ENCODE measurements around the gene RHOJ. TPM values are rescaled to one million over a fixed set of nuclear protein-coding genes. Genes with fewer than 3 reads are reported as not detected.
"Not testable (repeated sequence)": the region's sequence is repeated elsewhere in the genome, so short reads cannot be mapped to it uniquely, and the experiment has no call there.

The RHOJ gene
- total RNA-seq, 1 experiment from 2014 or later, result 30.2 TPM

DNA sequence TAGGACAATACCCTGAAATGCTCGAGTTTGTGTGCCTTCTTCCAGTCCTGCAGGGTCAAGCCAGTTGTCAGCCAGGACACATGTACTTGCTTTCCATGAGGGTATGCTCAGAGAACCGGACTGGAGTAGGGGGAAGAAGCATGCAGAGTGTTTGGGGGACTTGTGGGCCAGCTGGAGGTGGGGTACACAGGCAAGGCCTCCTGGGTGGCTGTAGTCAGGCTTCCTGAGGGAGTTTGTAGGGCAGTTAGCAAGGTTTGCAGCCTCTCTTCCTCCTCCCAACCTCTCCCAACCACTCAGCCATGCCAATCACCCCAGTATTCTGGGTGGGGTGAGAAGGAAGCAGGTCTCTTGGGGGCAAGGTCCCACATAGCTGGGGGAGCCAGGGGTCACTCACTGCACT lies 47.0 kb upstream of the RHOJ start:
- BruUV-seq (replicated peaks), result no TSS peak
- DNase-seq (ENCODE audit: low spot score), result no peak
- intact Hi-C loops (cut with micrococcal nuclease; ENCODE audit: unreplicated experiment), result no loop called here
- no peak for TF ChIP-seq EZH2 (IDR thresholded peaks at IDR 0.05; ENCODE audit: borderline replicate concordance, low read depth, low read length, poor library complexity, severe bottlenecking)
- TF ChIP-seq CTCF (conservative IDR thresholded peaks at IDR 0.05; ENCODE audit: low read depth, low read length), result no peak
- H3K36me3 ChIP-seq (ENCODE audit: insufficient read depth, low read length, poor library complexity, severe bottlenecking), result no peaks in the 10 kb centered on the region
- ChIA-PET POLR2A (ENCODE audit: low non-redundant PET) (no interaction called here), CTCF (no interaction called here)
- peaks cover 5% of the 10 kb centered on the region for H3K4me1 ChIP-seq (ENCODE audit: insufficient read depth, low read length, poor library complexity, severe bottlenecking)
- H3K9me3 ChIP-seq (ENCODE audit: low read depth, low read length, poor library complexity, severe bottlenecking), result no peaks in the 10 kb centered on the region
- no peak overlapping the region for H3K27ac ChIP-seq (ENCODE audit: low read depth, low read length, poor library complexity, severe bottlenecking)
- no peak overlapping the region for H3K4me3 ChIP-seq (ENCODE audit: low read depth, low read length, poor library complexity, severe bottlenecking)
- no peaks in the 10 kb centered on the region for H3K27me3 ChIP-seq (replicated peaks; ENCODE audit: insufficient read depth, low read depth, low read length, poor library complexity)

DNA sequence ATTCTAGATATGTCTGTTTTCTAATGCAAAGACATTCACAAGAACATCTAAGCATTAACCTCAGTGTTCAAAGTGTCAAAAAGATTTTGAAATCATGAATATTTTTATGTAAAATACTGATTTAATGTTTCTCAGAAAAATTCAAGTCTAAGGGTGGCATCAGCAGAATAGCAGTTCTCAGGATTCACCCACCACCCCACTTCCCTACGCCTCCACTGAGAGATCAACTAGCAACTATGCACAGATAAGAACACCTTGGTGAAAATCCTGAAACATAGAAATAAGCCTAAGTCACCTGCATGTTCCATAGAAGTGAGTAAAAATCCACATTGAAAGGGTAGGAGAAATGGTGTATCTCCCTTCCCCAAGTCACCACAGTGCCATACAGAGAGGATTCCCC lies 40.9 kb upstream of the RHOJ start:
- H3K27ac ChIP-seq (ENCODE audit: low read depth, low read length, poor library complexity, severe bottlenecking), result no peak overlapping the region
- CTCF ChIA-PET, result no interaction called here
- H3K4me3 ChIP-seq (ENCODE audit: low read depth, low read length, poor library complexity, severe bottlenecking), result no peak overlapping the region
- TF ChIP-seq EZH2 (IDR thresholded peaks at IDR 0.05; ENCODE audit: borderline replicate concordance, low read depth, low read length, poor library complexity, severe bottlenecking) (no peak), CTCF (conservative IDR thresholded peaks at IDR 0.05; ENCODE audit: low read depth, low read length) (no peak)
- no peak for DNase-seq (ENCODE audit: low spot score)
- intact Hi-C loops (cut with micrococcal nuclease; ENCODE audit: unreplicated experiment), result no loop called here
- no peaks in the 10 kb centered on the region for H3K4me1 ChIP-seq (ENCODE audit: insufficient read depth, low read length, poor library complexity, severe bottlenecking)
- no TSS peak for BruUV-seq (replicated peaks)
- H3K9me3 ChIP-seq (ENCODE audit: low read depth, low read length, poor library complexity, severe bottlenecking), result peaks cover 8% of the 10 kb centered on the region
- H3K36me3 ChIP-seq (ENCODE audit: insufficient read depth, low read length, poor library complexity, severe bottlenecking), result no peaks in the 10 kb centered on the region
- POLR2A ChIA-PET (ENCODE audit: low non-redundant PET), result no interaction called here
- H3K27me3 ChIP-seq (replicated peaks; ENCODE audit: insufficient read depth, low read depth, low read length, poor library complexity), result no peaks in the 10 kb centered on the region

DNA sequence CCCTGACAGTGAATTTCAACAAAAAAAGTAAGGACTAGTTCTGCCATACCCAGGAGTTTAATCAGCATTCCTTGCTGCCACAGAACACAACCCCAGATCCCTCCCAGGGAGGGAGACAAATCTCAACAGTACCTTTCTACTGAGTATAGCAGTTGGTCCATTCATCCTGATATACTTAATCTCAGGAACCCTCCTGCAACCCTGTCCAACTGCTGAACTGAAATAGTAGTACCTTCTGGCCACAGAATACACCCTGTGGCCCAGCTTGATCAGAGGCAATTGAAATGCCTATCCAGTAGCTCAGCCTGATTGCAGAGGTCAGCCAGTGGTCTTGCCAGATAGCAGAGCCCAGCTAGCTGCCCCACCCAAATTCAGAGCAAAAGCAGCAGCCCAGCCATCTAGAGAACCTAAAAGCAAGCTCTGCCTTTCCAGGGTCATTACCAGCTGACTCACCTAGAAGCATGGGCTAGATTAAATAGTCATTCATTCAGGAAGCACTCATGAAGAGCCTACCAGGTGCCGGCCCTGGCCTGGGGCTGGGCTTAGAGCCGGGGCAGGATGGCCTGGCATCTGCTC lies 40.0 kb upstream of the RHOJ start:
- no peak for DNase-seq (ENCODE audit: low spot score)
- Histone ChIP-seq H3K27me3 (replicated peaks; ENCODE audit: insufficient read depth, low read depth, low read length, poor library complexity) (no peaks in the 10 kb centered on the region), H3K4me1 (ENCODE audit: insufficient read depth, low read length, poor library complexity, severe bottlenecking) (no peaks in the 10 kb centered on the region), H3K9me3 (ENCODE audit: low read depth, low read length, poor library complexity, severe bottlenecking) (peaks cover 8% of the 10 kb centered on the region), H3K36me3 (ENCODE audit: insufficient read depth, low read length, poor library complexity, severe bottlenecking) (no peaks in the 10 kb centered on the region), H3K4me3 (ENCODE audit: low read depth, low read length, poor library complexity, severe bottlenecking) (no peak overlapping the region), H3K27ac (ENCODE audit: low read depth, low read length, poor library complexity, severe bottlenecking) (no peak overlapping the region)
- BruUV-seq (replicated peaks), result no TSS peak
- intact Hi-C loops (cut with micrococcal nuclease; ENCODE audit: unreplicated experiment), result no loop called here
- CTCF ChIA-PET, result no interaction called here
- no peak for TF ChIP-seq EZH2 (IDR thresholded peaks at IDR 0.05; ENCODE audit: borderline replicate concordance, low read depth, low read length, poor library complexity, severe bottlenecking)
- no peak for TF ChIP-seq CTCF (conservative IDR thresholded peaks at IDR 0.05; ENCODE audit: low read depth, low read length)
- POLR2A ChIA-PET (ENCODE audit: low non-redundant PET), result no interaction called here

- H3K36me3 ChIP-seq (ENCODE audit: insufficient read depth, low read length, poor library complexity, severe bottlenecking); H3K27me3 ChIP-seq (replicated peaks; ENCODE audit: insufficient read depth, low read depth, low read length, poor library complexity); H3K9me3 ChIP-seq (ENCODE audit: low read depth, low read length, poor library complexity, severe bottlenecking); intact Hi-C loops (cut with micrococcal nuclease; ENCODE audit: unreplicated experiment); DNase-seq (ENCODE audit: low spot score); BruUV-seq (replicated peaks); H3K27ac ChIP-seq (ENCODE audit: low read depth, low read length, poor library complexity, severe bottlenecking); H3K4me3 ChIP-seq (ENCODE audit: low read depth, low read length, poor library complexity, severe bottlenecking); POLR2A ChIA-PET (ENCODE audit: low non-redundant PET); CTCF ChIA-PET; H3K4me1 ChIP-seq (ENCODE audit: insufficient read depth, low read length, poor library complexity, severe bottlenecking): not testable (repeated sequence)
These were observed 39.0 kb upstream of the RHOJ start for GRCh38 chr14:63165267-63165666.
